WI38 (cell line): ENCODE data around the gene MTPN.

Source experiments
- H3K4me3 ChIP-seq: 2 replicates; pipeline ENCODE4 v1.5.1; 2011; ENCODE audit warnings: low read depth, mild to moderate bottlenecking, control low read depth, low read length
- CTCF ChIP-seq: IDR thresholded peaks from 2 replicates; pipeline ENCODE4 v1.5.1; 2012; ENCODE audit warnings: low read depth, mild to moderate bottlenecking, control low read depth, low read length

Gene MTPN

DNA sequence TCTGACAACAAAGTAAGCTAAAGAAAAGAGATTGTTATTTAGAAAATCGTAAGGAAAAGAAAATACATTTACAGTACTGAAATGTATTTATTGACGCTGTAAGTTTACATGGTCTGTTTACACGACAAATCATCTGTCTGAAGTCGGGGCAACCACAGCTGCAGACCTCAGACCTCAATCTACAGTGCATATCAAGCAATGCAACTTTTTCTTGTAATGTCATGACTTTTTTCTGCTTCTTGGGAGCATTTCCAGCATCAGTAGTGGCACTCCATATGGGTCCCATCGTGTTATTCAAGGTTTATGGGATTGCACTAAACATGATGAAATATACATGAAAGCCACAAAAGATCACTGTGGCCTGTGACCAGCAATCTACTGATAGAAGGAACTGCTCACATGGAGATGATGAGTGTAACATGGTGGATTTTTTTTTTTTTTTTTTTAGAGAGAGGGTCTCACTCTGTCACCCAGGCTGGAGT is 77.1 kb downstream of the MTPN start:
- no peak for TF ChIP-seq CTCF
- no peak overlapping the region for H3K4me3 ChIP-seq

GRCh38 chr7:135899458-135900064 is 77.6 kb downstream of the MTPN start:
- no peak overlapping the region for H3K4me3 ChIP-seq
- TF ChIP-seq CTCF = no peak

- no peak for TF ChIP-seq CTCF
- no peak overlapping the region for H3K4me3 ChIP-seq
These were observed 78.9 kb downstream of the MTPN start for GRCh38 chr7:135898226-135898625.

DNA sequence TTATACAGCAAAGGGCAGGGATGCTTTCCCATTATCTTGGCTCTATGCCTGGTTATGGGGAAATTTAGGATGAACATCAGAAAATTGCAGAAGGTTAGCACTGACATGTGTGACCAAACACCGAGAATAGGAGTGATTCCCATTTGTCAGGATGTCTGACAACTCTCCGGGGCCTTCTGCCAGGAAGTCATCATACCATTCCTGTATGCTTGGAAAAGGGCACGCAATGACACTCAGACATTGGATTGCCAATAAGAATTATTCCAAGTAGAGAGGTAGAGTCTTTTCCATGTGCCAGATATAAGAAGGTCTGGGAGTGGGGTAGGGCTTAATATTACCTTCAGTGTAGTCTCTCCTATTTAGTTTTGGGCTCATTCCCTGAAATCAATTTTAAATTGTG is 82.3 kb downstream of the MTPN start:
- TF ChIP-seq CTCF = no peak

GRCh38 chr7:135889823-135890222 is 87.3 kb downstream of the MTPN start:
- no peak overlapping the region for H3K4me3 ChIP-seq
- no peak for TF ChIP-seq CTCF

More for the DNA sequence above, 82.3 kb downstream of the MTPN start:
- H3K4me3 ChIP-seq = no peak overlapping the region

DNA sequence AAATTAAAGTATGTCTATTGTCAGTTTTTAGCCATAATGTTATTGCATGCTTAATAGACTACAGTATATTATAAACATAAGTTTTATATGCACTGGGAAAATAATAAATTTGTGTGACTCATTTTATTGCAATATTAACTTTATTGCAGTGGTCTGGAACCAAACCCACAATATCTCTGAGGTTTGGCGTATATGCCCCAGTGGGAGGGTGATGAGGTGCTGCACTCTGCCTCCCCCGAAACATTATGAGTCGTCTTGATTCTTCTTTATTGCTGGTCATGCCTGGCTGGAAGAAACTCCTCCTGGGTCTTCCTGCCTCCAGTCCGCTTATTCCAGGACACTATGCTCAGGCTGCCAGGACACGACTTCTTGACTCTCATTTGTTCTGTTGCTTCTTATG is 88.4 kb downstream of the MTPN start:
- TF ChIP-seq CTCF = no peak
- H3K4me3 ChIP-seq = no peak overlapping the region

DNA sequence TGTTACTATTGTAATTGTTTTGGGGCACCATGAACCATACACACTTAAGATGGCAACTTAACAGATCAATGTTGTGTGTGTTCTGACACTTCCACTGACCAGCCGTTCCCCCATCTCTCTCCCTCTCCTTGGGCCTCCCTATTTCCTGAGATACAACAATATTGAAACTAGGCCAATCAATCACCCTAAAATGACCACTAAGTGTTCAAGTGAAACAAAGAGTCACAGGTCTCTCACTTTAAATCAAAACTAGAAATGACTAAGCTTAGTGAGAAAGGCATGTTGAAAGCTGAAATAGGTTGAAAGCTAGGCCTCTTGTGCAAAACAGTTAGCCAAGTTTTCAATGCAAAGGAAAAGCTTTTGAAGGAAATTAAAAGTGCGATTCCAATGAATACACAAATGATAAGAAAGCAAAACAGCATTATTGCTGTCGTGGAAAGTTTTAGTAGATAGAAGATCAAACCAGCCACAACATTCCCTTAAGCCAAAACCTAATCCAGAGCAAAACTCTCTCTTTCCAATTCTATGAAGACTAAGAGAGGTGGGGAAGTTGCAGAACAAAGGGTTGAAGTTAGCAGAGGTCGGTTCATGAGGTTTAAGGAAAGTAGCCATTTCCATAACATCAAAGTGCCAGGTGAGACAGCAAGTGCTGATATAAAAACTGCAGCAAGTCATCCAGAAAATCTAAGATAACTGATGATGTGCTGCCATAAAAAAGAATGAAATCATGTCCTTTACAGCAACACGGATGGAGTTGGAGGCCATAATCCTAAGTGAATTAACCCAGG is 90.6 kb downstream of the MTPN start:
- no peak overlapping the region for H3K4me3 ChIP-seq
- TF ChIP-seq CTCF = no peak
